GM19328 (cell line): ENCODE results near the gene FBLIM1.
"Not testable (repeated sequence)": the region's sequence is repeated elsewhere in the genome, so short reads cannot be mapped to it uniquely, and the experiment has no call there.

ENCODE experiments used
- ATAC-seq: cut with Tn5 transposase; IDR thresholded peaks from one replicate; pipeline ENCODE4 v1.9.1; 2021; ENCODE audit warnings: mild to moderate bottlenecking, moderate library complexity; ENCODE audit not compliant: unreplicated experiment

Gene FBLIM1

DNA sequence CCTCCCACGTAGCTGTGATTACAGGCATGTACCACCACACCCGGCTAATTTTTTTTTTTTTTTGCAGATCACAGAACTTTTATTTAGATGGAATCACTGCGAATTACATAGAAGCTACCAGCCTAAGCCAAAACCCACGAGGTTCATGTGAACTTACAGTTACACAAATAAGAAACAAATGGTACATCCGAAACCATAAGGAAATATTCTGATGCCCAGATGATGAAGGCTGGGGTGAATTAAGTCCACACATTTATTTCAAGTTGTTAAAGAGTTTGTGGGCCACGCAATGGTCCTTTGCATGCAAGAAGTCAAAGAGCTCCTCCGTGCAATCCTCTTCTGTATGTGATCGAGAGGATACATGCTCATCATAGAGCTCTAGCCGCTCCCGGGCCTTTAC, 48.5 kb downstream of the FBLIM1 start:
- ATAC-seq = no peak

- not testable (repeated sequence) for ATAC-seq
Measured at GRCh38 chr1:15807549-15807948, 49.0 kb downstream of the FBLIM1 start, which contains the start of gene UQCRHL. Gene UQCRHL, minus strand, starts transcription at chr1:15807649. Its CDS starts 0 bp downstream, at chr1:15807649.

DNA sequence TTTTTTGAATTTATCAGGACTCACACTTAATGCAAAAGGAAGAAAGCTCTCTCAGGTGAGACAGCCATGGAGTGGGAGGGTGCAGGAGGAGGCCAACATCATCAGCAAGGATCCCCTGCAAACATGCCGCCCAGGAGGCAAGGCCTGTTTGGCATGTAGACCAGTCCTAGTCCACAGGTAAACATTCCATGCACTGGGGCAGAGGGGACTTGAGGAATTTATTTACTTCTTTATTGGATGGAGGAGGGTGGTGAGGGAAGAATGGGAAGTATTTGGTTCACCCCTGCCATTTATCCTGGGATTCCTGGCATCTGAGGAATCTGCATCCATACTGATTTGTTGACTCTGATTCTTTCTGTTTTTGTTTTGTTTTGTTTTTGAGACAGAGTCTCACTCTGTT, 50.4 kb downstream of the FBLIM1 start:
- no peak for ATAC-seq

DNA sequence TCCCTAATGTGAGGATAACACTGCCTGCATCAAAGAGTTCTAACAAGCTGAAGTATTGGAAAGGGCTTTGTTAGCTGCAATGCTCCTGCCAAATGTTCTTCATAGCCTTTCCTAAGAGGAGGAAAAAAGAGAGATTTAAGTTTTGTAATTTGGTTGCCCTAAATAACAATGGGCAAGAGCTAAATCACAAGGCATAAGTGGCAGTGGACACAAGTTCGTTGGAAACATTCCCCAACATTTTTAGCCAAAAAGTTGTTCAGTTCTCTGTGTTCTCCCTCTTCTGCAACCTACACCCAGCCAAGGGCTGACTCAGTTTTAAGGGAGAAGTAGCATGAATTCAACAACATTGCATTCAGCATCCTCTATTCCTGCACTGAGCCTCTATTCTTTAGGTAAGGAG, 51.5 kb downstream of the FBLIM1 start:
- no peak for ATAC-seq

DNA sequence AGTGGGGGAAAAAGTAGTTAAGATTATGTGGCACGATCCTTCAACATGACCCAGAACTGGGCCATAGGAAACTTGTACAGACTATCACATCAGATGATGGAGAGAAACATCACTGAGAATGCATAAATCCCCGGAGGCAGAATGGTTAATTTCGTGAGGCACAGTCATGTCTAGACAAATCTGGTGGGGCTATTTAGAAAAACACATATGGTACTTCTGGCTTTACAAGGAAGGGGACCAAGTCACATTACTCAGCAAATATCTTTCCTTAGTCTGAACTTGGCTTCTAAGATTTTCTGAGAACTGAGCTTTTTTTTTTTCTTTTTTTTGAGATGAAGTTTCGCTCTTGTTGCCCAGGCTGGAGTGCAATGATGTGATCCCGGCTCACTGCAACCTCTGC, 58.1 kb downstream of the FBLIM1 start:
- ATAC-seq = no peak

DNA sequence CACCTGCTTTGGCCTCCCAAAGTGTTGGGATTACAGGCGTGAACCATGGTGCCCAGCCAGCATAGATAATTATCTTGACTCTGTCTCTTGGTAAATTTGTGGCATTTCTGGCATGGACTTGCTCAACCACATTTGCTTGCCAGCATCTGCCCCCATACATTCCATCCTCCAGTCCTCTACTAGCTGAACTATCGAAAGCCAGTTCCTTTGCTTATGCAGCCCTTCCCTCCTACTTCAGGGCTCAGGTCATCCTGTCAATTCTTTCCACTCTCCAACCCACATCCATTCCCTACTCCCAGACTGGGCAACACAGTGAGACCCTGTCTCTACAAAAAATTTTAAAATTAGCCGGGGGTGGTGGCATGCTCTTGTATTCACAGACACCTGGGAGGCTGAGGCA, 61.9 kb downstream of the FBLIM1 start:
- ATAC-seq = no peak

GRCh38 chr1:15825800-15826199, 67.2 kb downstream of the FBLIM1 start:
- no peak for ATAC-seq

DNA sequence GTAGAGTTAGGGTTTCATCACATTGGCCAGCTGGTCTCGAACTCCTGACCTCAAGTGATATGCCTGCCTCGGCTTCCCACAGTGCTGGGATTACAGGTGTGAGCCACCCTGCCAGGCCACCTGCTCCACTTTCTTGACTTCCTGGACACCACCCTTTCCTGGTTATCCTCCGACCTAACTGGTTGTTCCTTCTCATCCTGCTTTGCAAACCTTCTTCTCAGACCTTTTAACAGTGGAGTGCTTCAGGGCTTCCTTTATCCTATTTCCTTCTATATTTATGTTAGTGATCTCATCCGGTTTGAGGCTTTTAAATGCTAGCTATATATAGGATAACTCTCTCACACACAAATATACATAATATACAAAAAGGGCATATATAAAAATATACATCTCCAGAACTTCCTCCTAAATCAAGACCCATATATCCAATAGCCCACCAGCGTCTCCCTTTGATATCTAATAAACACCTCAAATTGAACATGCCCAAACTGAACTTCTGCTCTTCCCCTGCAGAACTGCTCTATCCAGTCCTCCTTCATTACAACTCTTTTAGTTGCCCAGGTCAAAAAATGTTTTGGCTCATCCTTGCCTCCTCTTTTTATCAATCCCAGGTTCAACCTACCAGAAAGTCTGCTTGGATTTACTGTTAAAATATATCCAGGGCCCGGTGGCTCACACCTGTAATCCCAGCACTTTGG, 68.4 kb downstream of the FBLIM1 start:
- no peak for ATAC-seq

DNA sequence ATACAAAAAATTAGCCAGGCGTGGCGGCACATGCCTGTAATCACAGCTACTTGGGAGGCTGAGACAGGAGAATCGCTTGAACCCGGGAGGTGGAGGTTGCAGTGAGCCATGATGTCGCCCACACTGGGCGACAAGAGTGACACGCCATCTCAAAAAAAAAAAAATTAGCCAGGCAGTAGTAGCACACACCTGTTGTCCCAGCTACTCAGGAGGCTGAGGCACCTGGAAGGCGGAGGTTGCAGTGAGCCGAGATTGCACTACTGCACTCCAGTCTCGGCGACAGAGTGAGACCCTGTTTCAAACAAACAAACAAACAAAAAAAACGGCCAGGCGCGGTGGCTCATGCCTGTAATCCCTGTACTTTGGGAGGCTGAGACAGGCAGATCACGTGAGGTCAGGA, 69.0 kb downstream of the FBLIM1 start:
- ATAC-seq = not testable (repeated sequence)

GRCh38 chr1:15828931-15829330, 70.3 kb downstream of the FBLIM1 start:
- not testable (repeated sequence) for ATAC-seq

GRCh38 chr1:15830258-15830657, 71.7 kb downstream of the FBLIM1 start:
- ATAC-seq = no peak

DNA sequence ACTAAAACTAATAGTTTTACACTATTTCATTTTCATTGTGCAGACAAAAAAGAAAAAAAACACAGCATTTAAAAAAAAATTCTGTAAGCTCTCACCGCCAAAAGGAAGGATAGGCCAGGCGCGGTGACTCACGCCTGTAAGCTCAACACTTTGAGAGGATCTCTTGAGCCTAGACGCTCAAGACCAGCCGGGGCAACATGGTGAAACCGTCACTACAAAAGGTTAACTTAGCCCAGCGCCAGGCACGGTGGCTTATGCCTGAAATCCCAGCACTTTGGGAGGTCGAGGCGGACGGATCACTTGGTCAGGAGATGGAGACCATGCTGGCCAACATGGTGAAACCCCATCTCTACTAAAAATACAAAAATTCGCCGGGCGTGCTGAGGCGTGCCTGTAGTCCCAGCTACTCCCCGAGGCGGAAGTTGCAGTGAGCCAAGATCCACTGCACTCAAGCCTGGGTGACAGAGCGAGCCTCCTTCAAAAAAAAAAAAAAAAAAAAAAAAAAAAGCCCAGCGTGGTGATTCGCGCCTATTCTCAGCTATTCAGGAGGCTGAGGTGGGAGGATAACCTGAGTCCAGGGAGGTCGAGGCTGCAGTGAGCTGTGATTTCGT, 74.6 kb downstream of the FBLIM1 start:
- no peak for ATAC-seq

DNA sequence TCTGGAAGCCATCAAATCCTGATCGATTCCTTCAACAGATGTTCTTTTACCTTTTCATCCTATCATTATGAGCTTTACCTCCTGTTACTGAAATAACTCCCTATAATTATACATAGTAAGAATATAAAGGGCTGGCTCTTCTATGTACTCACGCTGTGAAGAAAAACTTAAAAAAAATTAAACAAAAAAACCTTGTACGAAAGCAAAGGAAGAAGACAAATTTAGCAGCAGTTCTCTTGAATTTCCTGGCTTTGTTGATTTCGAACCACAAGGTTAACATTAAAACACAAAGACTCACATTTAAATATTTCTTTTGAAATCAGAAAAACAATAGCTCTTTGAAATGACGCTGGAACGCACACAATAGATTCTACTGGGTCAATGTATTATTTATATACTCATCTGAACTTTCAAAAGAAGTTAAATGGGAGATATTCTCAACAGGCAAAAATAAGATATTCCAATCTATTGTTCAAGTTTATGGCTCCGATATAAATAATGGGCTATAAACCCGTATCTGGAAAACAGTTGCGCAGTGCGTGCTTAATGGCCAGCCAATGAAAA, 75.3 kb downstream of the FBLIM1 start:
- no peak for ATAC-seq

- ATAC-seq = peak; percentile 44
Measured at GRCh38 chr1:15834406-15835204, 76.0 kb downstream of the FBLIM1 start.

DNA sequence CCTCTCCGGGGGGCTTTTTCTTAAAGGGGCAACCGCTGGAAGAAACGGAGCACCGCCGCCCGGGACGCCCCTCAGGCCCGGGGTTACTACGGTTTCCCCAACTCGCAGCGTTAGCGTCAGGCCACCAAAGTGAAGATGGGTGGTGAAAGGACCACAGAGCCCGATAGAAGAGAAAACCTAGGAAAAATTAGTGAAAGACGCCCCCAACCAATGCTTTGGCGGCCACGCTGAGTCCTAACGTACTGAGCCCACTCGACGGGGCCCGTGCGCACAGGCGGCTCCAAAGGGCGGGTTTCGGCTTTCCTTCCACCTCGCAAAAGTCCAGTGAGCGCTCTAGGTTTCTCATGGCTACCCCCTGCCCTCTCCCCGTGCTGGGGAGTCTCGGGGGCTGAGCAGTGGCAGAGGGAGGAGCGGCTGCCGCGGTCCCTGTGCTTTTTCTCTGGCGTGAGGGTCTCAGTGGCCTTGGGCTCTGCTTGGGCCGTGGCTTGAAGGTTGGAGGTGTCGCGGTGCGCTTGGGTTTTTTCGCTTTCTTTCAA, 76.7 kb downstream of the FBLIM1 start:
- no peak for ATAC-seq

DNA sequence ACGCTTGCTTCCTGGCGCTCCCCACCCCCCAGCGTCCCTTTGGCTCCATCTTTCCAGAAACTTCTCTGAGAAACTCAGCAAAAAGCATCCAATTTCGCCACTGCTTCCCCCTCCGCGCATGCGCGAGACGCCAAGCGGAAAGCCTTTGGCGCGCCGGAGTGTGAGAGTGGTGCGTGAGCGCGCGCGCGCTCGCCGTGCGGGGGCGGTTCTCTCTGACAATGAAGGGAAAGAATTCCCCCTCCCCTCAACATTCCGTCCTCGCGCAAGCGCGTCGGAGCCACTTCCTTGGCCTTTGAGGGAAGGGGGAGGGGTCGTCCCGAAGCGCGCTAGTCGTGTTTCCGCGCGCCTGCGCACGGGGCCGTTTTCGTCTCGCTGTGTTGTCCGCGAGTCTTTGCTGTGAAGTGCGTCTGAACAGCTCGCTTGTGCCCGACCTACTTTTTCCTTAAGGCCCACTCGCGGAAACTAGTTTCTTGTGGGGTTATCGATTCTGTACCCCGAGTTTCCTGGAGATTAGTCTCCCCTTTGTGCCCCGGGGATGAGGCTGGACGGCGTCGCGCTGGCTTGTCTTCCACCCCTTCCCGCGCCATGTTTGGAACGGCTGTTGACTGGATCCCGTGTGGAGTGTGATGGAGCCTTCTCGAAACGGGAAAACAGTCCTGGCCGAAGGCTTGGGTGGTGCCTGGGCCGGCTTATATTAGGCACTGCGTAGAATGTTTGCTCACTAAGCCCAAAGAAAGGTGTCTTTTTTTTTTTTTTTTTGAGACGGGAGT, 77.3 kb downstream of the FBLIM1 start:
- no peak for ATAC-seq
